HL-60/S4 (cell line): ENCODE data around the gene TMEM205.

Experiments used
- in situ Hi-C: fragments of 300-500 bp; cut with MboI; formaldehyde crosslinking; loops from 2 replicates; pipeline ENCODE4 v1.14.3; 2022; ENCODE audit warnings: low sequenced_read_pairs

The TMEM205 gene

GRCh38 chr19:11304936-11305335 lies 41.1 kb downstream of the TMEM205 start:
- in situ Hi-C loops = no loop called here

GRCh38 chr19:11300811-11301120 lies 45.3 kb downstream of the TMEM205 start:
- in situ Hi-C loops = no loop called here

- in situ Hi-C loops = loop anchor here (10.0 kb wide), 1 partner anchor 145 kb away; no protein-coding TSS in a partner anchor
Observed at GRCh38 chr19:11299946-11300810, 45.9 kb downstream of the TMEM205 start.

GRCh38 chr19:11296264-11296663 lies 49.8 kb downstream of the TMEM205 start:
- in situ Hi-C loops = loop anchor here (10.0 kb wide), 1 partner anchor 149 kb away; no protein-coding TSS in a partner anchor

GRCh38 chr19:11295665-11296245 lies 50.3 kb downstream of the TMEM205 start, which contains the start of gene TSPAN16:
TSS of gene TSPAN16 (plus strand) at chr19:11296160. CDS start at chr19:11296298, 138 bp downstream.
- in situ Hi-C loops = loop anchor here (10.0 kb wide), 1 partner anchor 149 kb away; no protein-coding TSS in a partner anchor

- in situ Hi-C loops = loop anchor here (10.0 kb wide), 1 partner anchor 150 kb away; no protein-coding TSS in a partner anchor
Observed at GRCh38 chr19:11295180-11295579, 50.9 kb downstream of the TMEM205 start.

GRCh38 chr19:11293433-11294389 lies 52.4 kb downstream of the TMEM205 start:
- in situ Hi-C loops = loop anchor here (10.0 kb wide), 1 partner anchor 151 kb away; no protein-coding TSS in a partner anchor
